Lower leg skin (tissue), 3 donors: ENCODE data around the gene CACHD1.

Experiments
- POLR2A ChIP-seq, 2 donors: fragments of 450-650 bp; IDR thresholded peaks; one replicate each; pipeline ENCODE4 v1.6.1; 2016 to 2017; ENCODE audit warnings: antibody characterized with exemption in 2 of 2, mild to moderate bottlenecking in 1 of 2, moderate library complexity in 1 of 2
- TF ChIP-seq, protein P1 (sequence below), 3 donors: fragments of 450-650 bp; IDR thresholded peaks; one replicate each; pipeline ENCODE4 v1.5.1; 2016; ENCODE audit warnings: antibody characterized with exemption in 3 of 3, mild to moderate bottlenecking in 3 of 3, moderate library complexity in 2 of 3

DNA sequence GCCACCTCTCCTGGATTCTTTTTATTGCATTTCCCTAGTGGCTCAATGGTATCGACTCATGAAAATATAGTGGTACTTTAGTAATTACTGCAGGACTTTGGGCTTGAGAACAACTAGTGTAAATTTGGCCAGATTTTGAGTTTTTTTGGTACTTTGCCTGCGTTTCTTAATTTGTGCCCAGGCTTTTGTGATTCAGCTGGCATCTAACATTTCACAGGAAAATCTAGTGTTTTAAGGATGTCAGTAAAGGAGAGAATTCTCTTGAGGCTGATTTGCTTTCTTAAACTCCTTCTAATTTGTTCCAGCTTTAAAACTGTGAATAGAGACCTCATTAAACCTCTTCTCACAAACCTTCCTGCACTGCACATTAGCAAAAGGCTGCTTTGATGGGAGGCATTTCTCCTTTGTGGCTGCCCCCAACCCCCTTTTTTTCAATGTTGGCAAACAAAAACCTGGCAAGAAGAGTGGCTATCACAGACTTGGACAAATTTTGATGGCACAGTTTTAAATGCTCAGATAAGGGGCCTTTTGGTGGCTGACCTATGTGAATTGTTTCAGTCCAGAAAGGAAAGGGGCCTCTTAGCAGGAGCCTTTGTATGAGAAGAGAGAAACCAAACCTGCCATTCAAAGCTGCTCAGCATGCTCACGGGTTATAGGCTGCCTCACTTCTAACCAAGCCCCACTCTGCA lies 161.6 kb downstream of the CACHD1 start:
- TF ChIP-seq, protein P1, sequence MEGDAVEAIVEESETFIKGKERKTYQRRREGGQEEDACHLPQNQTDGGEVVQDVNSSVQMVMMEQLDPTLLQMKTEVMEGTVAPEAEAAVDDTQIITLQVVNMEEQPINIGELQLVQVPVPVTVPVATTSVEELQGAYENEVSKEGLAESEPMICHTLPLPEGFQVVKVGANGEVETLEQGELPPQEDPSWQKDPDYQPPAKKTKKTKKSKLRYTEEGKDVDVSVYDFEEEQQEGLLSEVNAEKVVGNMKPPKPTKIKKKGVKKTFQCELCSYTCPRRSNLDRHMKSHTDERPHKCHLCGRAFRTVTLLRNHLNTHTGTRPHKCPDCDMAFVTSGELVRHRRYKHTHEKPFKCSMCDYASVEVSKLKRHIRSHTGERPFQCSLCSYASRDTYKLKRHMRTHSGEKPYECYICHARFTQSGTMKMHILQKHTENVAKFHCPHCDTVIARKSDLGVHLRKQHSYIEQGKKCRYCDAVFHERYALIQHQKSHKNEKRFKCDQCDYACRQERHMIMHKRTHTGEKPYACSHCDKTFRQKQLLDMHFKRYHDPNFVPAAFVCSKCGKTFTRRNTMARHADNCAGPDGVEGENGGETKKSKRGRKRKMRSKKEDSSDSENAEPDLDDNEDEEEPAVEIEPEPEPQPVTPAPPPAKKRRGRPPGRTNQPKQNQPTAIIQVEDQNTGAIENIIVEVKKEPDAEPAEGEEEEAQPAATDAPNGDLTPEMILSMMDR (IDR thresholded peaks at IDR 0.05): no peak
- no peak for TF ChIP-seq POLR2A (IDR thresholded peaks at IDR 0.05)
